HG03045 (cell line): ENCODE data around the gene PRDM16.

ENCODE experiments used
- ATAC-seq: cut with Tn5 transposase; IDR thresholded peaks from one replicate; pipeline ENCODE4 v1.9.1; 2021; ENCODE audit warnings: mild to moderate bottlenecking, moderate library complexity; ENCODE audit not compliant: unreplicated experiment

Gene PRDM16

GRCh38 chr1:3250624-3251023, 181.6 kb downstream of the PRDM16 start:
- ATAC-seq = no peak

- ATAC-seq = no peak
Observed at GRCh38 chr1:3251099-3251806, 182.2 kb downstream of the PRDM16 start.

GRCh38 chr1:3251807-3252428, 182.9 kb downstream of the PRDM16 start:
- no peak for ATAC-seq

- no peak for ATAC-seq
Observed at GRCh38 chr1:3255680-3256079, 186.7 kb downstream of the PRDM16 start.

- no peak for ATAC-seq
Observed at GRCh38 chr1:3257788-3258187, 188.8 kb downstream of the PRDM16 start.

GRCh38 chr1:3258386-3259003, 189.5 kb downstream of the PRDM16 start:
- ATAC-seq = no peak

GRCh38 chr1:3259020-3259419, 190.0 kb downstream of the PRDM16 start:
- no peak for ATAC-seq

GRCh38 chr1:3261007-3261968, 192.3 kb downstream of the PRDM16 start:
- no peak for ATAC-seq

GRCh38 chr1:3261969-3262579, 193.1 kb downstream of the PRDM16 start:
- no peak for ATAC-seq

- no peak for ATAC-seq
Observed at GRCh38 chr1:3262681-3263286, 193.8 kb downstream of the PRDM16 start.

GRCh38 chr1:3263790-3264189, 194.8 kb downstream of the PRDM16 start:
- ATAC-seq = no peak

- ATAC-seq = no peak
Observed at GRCh38 chr1:3264456-3264855, 195.5 kb downstream of the PRDM16 start.

GRCh38 chr1:3265835-3266805, 197.1 kb downstream of the PRDM16 start:
- ATAC-seq = no peak

- no peak for ATAC-seq
Observed at GRCh38 chr1:3266870-3267549, 198.0 kb downstream of the PRDM16 start.

GRCh38 chr1:3267550-3268270, 198.7 kb downstream of the PRDM16 start:
- ATAC-seq = no peak

- no peak for ATAC-seq
Observed at GRCh38 chr1:3268281-3268680, 199.3 kb downstream of the PRDM16 start.

- ATAC-seq = no peak
Observed at GRCh38 chr1:3270403-3271245, 201.6 kb downstream of the PRDM16 start.
